GM13976 (cell line): ENCODE data around the gene TMEM114.

ENCODE experiments used
- DNase-seq: peaks from one replicate; pipeline ENCODE4 v3.0.0; 2012; ENCODE audit warnings: low spot score
- in situ Hi-C: fragments of 300-500 bp; cut with MboI; formaldehyde crosslinking; loops from one replicate; pipeline ENCODE4 v1.12.0; 2022; ENCODE audit warnings: low sequenced_read_pairs, mixed read lengths, inconsistent platforms; ENCODE audit not compliant: unreplicated experiment
- TF ChIP-seq, protein P1 (sequence below): IDR thresholded peaks from 2 replicates; pipeline ENCODE4 v1.5.1; 2012; ENCODE audit warnings: borderline replicate concordance, mild to moderate bottlenecking; ENCODE audit not compliant: insufficient read depth; ENCODE audit errors: extremely low read depth, missing control alignments, control extremely low read depth

TMEM114 gene

DNA sequence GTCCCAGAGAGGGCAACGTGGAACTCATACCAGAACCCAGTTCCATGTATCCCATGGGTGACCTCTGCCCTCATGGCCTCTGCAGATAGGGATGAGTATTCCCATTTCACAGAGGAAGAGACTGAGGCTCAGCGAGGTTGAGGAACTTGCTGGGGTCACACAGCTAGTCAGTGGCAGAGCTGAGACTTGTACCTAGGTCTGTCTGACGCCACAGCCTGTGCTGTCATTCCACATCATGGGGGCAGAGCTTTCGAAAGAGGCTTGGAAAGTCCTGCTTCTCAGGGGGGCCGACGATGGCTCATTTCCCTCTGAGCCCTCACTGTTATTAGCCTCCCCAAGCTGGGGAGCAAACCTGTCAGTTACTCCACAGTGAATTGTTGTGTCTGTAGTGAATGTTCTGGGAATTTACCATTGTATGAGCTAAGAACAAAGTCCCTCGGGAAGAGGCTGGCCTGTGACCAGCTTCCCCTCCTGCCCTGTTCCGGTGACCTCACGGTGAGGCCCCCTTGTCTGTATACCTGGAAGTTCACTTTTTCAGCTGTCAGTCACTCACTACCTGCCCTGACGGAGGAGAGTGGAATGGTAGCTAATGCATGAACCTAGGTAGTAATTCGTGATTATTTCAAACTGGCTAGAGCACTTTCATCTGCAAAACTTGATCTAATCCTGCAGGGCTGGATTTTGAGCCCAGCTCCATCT, 40.1 kb upstream of the TMEM114 start:
- in situ Hi-C loops: no loop called here
- TF ChIP-seq, protein P1, sequence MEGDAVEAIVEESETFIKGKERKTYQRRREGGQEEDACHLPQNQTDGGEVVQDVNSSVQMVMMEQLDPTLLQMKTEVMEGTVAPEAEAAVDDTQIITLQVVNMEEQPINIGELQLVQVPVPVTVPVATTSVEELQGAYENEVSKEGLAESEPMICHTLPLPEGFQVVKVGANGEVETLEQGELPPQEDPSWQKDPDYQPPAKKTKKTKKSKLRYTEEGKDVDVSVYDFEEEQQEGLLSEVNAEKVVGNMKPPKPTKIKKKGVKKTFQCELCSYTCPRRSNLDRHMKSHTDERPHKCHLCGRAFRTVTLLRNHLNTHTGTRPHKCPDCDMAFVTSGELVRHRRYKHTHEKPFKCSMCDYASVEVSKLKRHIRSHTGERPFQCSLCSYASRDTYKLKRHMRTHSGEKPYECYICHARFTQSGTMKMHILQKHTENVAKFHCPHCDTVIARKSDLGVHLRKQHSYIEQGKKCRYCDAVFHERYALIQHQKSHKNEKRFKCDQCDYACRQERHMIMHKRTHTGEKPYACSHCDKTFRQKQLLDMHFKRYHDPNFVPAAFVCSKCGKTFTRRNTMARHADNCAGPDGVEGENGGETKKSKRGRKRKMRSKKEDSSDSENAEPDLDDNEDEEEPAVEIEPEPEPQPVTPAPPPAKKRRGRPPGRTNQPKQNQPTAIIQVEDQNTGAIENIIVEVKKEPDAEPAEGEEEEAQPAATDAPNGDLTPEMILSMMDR: no peak

DNA sequence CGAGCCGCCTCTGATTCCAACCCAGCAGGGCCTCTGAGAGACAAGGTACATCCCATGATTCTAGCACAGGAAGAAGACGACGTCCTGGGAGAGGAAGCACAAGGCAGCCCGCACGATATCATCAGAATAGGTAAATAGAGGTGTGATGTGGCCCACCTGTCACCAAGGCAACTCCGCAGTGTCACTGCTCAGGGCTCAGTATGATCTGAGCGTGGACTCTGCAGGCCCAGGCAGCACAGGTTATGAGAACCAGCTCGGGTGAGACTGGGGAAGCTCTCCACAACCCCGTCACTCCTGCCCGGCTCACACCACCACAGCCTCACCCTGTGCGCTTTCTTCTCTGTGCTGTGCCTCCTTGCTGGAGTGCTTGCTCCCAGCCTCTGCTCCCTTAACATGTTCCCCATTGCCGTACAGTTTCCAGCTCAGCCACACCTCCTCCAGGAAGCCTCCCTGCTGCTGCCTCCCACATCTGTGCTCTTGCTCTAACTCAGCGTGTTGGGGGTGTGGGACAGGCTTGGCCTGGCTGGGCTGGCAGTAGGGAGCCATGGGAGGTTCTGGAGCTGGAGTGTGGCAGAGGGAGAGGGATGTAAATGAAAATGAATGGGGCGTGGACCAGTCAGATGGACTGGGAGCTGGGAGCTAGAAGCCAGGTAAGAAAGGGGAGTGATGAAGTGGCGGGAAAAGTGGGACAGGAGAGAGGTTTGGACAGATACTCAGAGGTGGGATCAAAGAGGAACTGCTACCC, 38.8 kb upstream of the TMEM114 start:
- in situ Hi-C loops: no loop called here
- TF ChIP-seq, protein P1: no peak
- DNase-seq: no peak

More for the DNA sequence above, 40.1 kb upstream of the TMEM114 start:
- DNase-seq: no peak

DNA sequence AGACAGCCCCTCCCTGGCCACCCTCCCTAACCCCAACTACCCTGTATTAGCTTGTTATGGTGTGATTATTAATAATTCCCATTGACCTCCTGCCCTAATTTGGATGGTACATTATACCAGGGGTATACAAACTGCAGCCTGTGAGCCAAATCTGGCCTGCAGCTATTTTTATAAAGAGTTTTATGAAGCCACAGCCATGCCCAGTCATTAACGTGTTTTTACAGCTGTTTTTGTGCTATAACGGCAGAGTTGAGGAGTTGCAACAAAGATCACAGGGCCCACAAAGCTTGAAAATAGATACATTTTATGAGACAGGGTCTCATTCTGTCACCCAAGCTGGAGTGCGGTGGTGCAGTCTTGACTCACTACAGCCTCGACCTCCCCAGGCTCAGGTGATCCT, 37.1 kb upstream of the TMEM114 start:
- in situ Hi-C loops: no loop called here
- TF ChIP-seq, protein P1: no peak

DNA sequence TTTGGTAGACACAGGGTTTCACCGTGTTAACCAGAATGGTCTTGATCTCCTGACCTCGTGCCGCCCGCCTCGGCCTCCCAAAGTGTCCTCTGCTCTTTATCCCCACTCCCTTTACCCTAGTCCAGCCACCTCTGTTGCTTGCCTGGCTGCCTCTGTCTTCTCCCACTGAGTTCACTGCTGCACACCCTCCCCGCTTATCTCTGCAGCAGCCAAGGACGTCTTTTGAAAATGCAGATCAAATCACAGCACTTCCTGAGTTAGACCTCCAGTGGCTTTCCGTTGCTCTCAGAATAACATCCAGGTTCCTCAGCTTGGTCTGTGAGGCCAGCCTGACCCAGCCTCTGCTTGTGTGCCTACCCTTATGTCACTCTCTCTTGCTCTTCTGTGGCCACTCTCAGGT, 36.6 kb upstream of the TMEM114 start:
- no peak for DNase-seq
- in situ Hi-C loops: no loop called here
- TF ChIP-seq, protein P1: no peak

More for the DNA sequence above, 37.1 kb upstream of the TMEM114 start:
- DNase-seq: no peak

DNA sequence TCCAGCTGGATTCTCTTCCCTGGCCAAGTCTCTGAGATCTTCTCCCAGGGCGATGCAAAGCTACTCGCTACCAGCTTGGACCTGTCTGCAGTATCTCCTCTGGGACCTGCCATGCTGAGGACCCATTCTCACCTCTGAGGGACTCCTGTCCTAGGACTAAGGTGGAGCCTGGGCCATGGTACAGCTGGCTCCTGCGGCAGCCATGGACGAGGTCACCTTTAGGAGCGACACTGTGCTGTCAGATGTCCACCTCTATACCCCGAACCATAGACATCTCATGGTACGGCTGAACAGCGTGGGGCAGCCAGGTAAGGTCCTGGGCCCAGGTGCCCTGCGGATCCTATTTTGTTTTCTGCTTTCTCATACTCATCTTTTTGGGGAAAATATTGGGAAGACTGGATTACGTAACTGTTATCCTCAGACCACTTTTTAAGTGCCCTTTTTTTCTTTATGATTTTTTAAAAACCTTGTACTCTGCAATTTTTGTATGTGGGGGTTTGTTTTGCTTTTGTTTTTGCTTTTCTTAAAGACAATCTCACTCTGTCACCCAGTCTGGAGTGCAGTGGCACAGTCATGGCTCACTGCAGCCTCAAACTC, 35.3 kb upstream of the TMEM114 start:
- in situ Hi-C loops: no loop called here
- TF ChIP-seq, protein P1: no peak
- no peak for DNase-seq

DNA sequence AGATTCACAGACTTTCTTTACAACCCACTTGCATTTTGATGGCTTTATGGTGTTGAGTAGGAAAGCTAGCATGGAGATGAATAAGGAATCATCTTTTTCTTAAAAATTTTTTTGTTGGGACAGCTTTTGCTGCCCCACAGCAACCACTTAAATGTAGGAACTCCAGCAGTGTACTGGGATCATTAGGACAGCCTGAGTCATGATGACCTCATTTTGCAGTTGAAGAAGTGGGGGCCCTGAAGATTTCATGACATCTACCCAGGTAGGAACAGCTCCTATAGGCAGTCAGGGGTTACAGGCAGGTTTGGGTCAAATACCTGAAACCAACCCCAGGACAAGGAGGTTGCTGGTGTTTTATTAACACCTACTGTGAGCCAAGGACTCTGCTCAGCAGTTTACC, 33.3 kb upstream of the TMEM114 start:
- DNase-seq: no peak
- in situ Hi-C loops: no loop called here
- TF ChIP-seq, protein P1: no peak
